ENCODE results near the gene RPN1.
A peak's percentile ranks its signal among the peaks of the same experiment; 100 is the strongest.

The RPN1 gene

GRCh38 chr3:128573707-128574162, 76.9 kb downstream of the RPN1 start:
- H3K27ac Mint-ChIP-seq: no peak overlapping the region
- CTCF ChIA-PET: interaction anchor here (1.6 kb wide), 1 partner anchor 34 kb away, joined by 3 read pairs; no protein-coding TSS in a partner anchor
- no peak for DNase-seq
- H3K4me3 Mint-ChIP-seq: no peak overlapping the region
- H3K36me3 Mint-ChIP-seq: no peaks in the 10 kb centered on the region
- peaks cover 17% of the 10 kb centered on the region for H3K4me1 Mint-ChIP-seq
- H3K9me3 Mint-ChIP-seq: no peaks in the 10 kb centered on the region
- H3K27me3 Mint-ChIP-seq: peaks cover 58% of the 10 kb centered on the region

GRCh38 chr3:128573160-128573559, 77.5 kb downstream of the RPN1 start:
- DNase-seq: no peak
- H3K27ac Mint-ChIP-seq: no peak overlapping the region
- H3K9me3 Mint-ChIP-seq: no peaks in the 10 kb centered on the region
- H3K27me3 Mint-ChIP-seq: peaks cover 54% of the 10 kb centered on the region
- H3K4me3 Mint-ChIP-seq: no peak overlapping the region
- CTCF ChIA-PET: interaction anchor here (0.8 to 1.6 kb wide), 5 partner anchors 11 to 35 kb away, joined by 3 to 4 read pairs (median 3); no protein-coding TSS in a partner anchor
- H3K4me1 Mint-ChIP-seq: peaks cover 17% of the 10 kb centered on the region
- H3K36me3 Mint-ChIP-seq: no peaks in the 10 kb centered on the region

DNA sequence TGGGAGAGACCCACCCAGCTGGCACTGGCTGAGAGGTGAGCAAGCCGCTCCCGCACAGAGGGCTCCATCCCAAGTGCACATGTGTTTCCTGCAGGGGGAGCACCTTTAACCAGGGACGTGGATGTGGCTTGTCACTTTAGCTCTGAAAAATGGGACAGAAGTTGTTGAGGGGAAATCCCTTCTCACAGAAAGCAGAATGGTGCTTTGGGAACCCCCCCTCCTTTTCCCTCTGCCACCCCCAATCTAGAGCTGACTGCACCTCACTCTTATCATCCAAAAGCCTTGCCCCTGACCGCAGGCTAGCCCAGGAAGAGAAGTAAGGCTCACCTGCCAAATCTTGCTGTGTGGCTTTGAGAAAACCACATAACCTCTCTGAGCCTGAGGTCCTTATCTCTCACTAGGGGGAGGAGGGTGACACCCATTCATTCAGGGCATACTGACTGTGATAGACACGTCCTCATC, 77.9 kb downstream of the RPN1 start:
- no peak overlapping the region for H3K27ac Mint-ChIP-seq

GRCh38 chr3:128572013-128572412, 78.6 kb downstream of the RPN1 start:
- no peaks in the 10 kb centered on the region for H3K9me3 Mint-ChIP-seq
- CTCF ChIA-PET: interaction anchor here (1.1 to 1.6 kb wide), 4 partner anchors 11 to 36 kb away, joined by 3 to 4 read pairs (median 4); no protein-coding TSS in a partner anchor
- no peak for DNase-seq
- H3K27me3 Mint-ChIP-seq: peaks cover 49% of the 10 kb centered on the region
- no peak overlapping the region for H3K4me3 Mint-ChIP-seq
- no peak overlapping the region for H3K27ac Mint-ChIP-seq
- H3K36me3 Mint-ChIP-seq: no peaks in the 10 kb centered on the region
- peaks cover 17% of the 10 kb centered on the region for H3K4me1 Mint-ChIP-seq

More for the DNA sequence above, 77.9 kb downstream of the RPN1 start:
- H3K27me3 Mint-ChIP-seq: peaks cover 52% of the 10 kb centered on the region
- H3K36me3 Mint-ChIP-seq: no peaks in the 10 kb centered on the region
- H3K4me3 Mint-ChIP-seq: no peak overlapping the region
- CTCF ChIA-PET: interaction anchor here (0.8 to 1.6 kb wide), 5 partner anchors 12 to 36 kb away, joined by 3 to 4 read pairs (median 3); no protein-coding TSS in a partner anchor
- no peaks in the 10 kb centered on the region for H3K9me3 Mint-ChIP-seq
- H3K4me1 Mint-ChIP-seq: peaks cover 17% of the 10 kb centered on the region
- peak; percentile 52 for DNase-seq
